Measurements from ENCODE around the gene C1orf52.

- no peak for TF ChIP-seq CTCF (IDR thresholded peaks at IDR 0.05 in 4 of 5, conservative IDR thresholded peaks at IDR 0.05 in 1 of 5)
- TF ChIP-seq POLR2A (IDR thresholded peaks at IDR 0.05), result no peak
These were observed 51.0 kb downstream of the C1orf52 start for GRCh38 chr1:85208488-85208887.
